CD4-positive, alpha-beta T cell treated with Interleukin-12 subunit alpha and Interleukin-12 subunit beta, for 1 hour (primary cell): ENCODE results near the gene ZNF311.
"Not testable (repeated sequence)": the region's sequence is repeated elsewhere in the genome, so short reads cannot be mapped to it uniquely, and the experiment has no call there.

Experiments used
- DNase-seq: peaks from one replicate; pipeline ENCODE4 v3.0.0-alpha.2; 2020

ZNF311 gene

GRCh38 chr6:28953039-28953584 is 52.0 kb downstream of the ZNF311 start:
- DNase-seq, result peak; percentile 71

- not testable (repeated sequence) for DNase-seq
Observed at GRCh38 chr6:28949656-28950195, 55.4 kb downstream of the ZNF311 start.

GRCh38 chr6:28948782-28949486 is 56.2 kb downstream of the ZNF311 start:
- DNase-seq, result no peak

GRCh38 chr6:28947831-28948270 is 57.3 kb downstream of the ZNF311 start:
- no peak for DNase-seq

GRCh38 chr6:28947067-28947765 is 57.9 kb downstream of the ZNF311 start:
- no peak for DNase-seq

- no peak for DNase-seq
Observed at GRCh38 chr6:28945349-28945748, 59.8 kb downstream of the ZNF311 start.
